ENCODE measurements around the gene IL16.

Gene IL16

GRCh38 chr15:81209635-81210034 is 13.0 kb downstream of the IL16 start:
- no peak for DNase-seq

DNA sequence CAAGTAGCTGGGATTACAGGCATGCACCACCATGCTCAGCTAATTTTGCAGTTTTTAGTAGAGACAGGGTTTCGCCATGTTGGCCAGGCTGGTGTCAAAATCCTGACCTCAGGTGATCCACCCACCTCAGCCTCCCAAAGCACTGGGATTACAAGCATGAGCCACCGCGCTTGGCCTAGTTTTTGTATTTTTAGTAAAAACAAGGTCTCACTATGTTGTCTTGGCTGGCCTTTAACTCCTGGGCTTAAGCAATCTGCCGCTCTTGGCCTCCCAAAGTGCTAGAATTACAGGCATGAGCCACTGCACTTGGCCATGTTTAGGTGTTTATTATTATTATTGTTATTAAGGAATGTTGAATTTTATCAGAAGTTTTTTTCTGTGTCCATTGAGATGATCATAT is 14.7 kb downstream of the IL16 start:
- DNase-seq: no peak

GRCh38 chr15:81213982-81214381 is 17.3 kb downstream of the IL16 start:
- DNase-seq: no peak

- DNase-seq: no peak
Measured at GRCh38 chr15:81215531-81215930, 18.9 kb downstream of the IL16 start.

DNA sequence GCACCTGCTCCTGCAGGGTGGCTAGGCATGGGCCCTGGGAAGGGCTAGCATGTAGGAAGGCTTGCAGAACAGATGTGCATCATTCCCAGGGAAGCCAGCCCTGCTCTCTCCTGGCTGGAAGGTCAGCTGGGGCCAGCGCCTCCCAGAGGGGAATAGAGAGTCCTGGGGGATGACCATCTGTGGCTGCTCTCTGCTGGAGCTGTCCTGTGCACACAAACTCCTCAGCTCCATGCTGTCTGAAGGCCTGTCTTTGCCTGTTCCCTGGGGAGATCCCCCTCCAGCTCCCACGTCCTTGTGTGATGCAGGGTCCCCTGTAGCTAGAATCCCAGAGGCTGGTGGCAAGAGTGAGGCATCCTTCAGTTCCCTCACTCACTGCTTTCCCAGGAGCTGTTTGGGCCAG is 19.3 kb downstream of the IL16 start:
- DNase-seq: no peak

GRCh38 chr15:81216422-81216821 is 19.7 kb downstream of the IL16 start:
- DNase-seq: no peak

- no peak for DNase-seq
Measured at GRCh38 chr15:81221449-81221848, 24.8 kb downstream of the IL16 start.

DNA sequence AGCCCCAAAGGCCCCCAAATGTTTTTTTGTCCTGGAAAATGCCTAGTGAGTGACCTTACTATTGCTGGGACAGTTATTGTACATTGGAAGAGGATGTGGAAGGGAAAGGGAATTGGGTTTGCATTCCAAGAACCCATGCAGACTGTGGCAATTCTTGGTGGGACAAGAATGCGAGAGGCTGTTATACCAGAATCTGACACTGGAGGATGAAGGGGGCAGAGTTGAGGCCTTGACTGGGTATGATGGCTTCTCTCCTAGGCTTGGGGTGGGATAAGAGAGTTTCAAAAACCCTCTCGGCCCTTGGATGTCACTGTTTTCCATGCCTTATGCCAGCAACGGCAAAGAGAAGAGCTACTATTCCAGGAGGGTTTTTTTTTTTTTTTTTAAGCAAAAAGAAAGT is 25.3 kb downstream of the IL16 start:
- no peak for DNase-seq

- DNase-seq: no peak
Measured at GRCh38 chr15:81223346-81223971, 26.8 kb downstream of the IL16 start.

GRCh38 chr15:81224232-81224631 is 27.6 kb downstream of the IL16 start:
- no peak for DNase-seq

- DNase-seq: no peak
Measured at GRCh38 chr15:81225161-81225671, 28.5 kb downstream of the IL16 start.

DNA sequence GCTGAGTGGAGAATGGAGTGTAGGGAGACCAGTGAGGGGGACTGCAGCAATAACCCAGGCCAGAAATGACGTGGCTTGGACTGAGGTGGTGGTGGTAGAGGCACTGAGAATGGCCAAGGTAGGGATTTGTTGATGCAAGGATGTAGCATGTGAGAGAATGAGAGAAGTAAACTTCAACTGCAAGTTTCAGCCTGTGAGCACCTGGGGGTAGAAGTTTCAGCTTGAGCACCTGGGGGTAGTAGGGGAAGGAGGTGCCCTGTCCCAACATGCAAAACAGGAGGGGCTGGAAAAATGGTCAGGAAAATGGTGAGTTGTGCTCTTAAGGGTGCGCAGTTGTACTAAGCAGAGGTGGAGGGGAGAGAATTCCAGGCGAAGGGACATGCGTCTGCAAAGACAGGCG is 31.0 kb downstream of the IL16 start:
- DNase-seq: no peak

DNA sequence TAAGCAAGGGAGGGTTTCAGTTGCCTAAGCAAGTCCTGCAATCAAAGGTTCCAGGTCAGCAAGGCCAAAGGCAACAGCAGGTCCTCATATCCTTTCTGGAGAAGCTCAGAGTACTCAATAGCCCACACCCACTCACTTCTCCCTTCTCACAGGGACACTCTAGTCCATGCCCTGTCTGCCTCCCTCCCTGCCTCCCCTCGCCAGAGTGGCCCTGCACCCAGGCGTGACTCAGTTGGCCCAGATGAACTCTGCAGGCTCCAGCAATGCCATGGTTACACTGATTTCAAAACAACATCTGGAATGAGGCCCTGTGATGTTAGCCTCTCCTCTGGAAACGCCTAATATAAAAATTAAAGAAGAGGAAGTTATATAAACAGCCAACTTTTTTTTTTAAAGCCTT is 32.9 kb downstream of the IL16 start:
- DNase-seq: no peak

DNA sequence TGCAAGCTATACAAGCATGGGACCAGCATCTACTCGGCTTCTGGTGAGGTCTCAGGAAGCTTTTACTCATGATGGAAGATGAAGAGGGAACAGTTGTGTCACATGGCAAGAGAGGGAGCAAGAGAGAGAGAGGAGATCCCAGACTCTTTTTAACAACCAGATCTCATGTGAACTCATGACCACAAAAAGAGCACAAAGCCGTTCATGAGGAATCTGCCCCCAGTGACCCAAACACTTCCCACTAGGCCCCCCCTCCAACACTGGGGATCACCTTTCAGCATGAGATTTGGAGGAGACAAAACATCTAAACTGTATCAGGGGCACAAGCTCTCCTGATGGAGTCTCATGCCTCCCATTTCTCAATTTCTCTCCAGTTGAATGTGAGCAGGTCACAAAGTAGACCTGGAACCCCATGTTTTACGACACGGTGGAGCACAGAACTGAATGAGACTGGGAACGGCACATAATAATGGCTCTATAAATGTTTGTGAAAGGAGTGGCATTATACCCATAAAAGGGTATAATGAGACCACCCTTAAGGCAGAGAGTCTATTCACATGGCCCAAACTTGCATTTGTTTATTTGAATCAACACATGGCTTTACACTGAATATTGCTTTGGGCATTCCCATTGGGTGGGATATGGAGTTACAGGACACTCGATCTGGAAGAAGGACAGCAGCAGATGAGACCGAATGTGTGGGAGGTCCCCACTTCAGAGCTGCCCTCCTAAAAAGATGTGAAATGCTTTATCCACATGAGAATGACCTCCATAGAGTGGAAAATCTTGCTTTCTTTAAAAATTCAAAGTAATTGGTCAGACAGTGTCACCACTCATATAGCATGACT is 38.8 kb downstream of the IL16 start:
- DNase-seq: no peak

DNA sequence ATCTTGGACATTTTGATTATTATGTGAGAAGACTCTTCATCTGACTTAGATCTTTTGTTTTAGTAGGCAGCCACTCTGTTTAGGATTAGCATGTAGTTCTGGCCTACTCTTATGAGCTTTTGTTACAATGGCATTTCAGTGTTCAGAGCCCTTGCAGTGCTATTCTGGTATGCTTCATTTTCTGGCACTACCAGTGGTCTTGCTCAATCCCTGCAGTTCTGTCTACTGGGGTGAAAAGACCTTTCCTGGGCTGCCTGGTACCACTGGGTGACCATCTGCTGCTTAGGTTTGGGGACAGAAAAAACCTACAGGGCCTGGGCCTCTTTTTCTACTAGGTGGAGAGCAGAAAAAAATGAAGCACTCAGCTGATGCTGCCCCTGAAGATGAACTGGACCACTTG is 42.5 kb downstream of the IL16 start:
- DNase-seq: no peak

DNA sequence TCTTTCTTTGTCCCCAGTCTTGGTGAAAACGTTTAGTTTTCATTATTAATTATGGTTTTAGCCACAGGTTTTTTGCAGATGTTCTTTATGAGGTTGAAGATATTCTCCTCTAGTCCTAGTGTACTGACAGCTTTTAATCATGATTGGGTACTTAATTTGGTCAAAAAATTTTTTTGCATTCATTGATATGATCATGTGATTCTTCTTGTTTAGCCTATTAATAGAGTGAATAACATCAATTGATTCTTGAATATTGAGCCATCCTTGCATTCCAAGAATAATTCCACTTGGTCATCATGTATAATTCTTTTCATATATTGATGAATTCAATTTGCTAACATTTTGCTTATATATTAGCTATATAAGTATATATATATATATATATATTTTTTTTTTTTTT is 46.1 kb downstream of the IL16 start:
- DNase-seq: no peak

DNA sequence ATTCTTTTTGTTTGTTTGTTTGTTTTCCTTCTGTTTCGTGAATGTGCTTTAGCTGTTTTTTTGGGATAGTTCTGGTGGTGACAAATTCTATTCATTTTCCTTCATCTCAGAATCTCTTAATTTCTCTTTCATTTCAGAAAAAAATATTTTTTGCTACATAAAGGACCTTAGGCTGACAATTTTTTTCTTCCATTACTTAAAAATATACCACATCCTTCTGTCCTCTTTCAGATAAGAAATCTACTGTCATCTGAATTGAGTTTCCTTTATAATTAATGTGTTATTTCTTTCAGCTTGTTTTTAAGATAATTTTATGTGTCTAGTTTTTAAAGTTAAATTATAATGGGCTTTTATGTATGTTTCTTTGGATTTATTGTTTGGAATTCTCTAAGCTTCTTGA is 47.6 kb downstream of the IL16 start:
- no peak for DNase-seq

GRCh38 chr15:81253846-81254245 is 57.2 kb downstream of the IL16 start:
- DNase-seq: no peak

- no peak for DNase-seq
Measured at GRCh38 chr15:81254277-81254915, 57.7 kb downstream of the IL16 start.

GRCh38 chr15:81254916-81255290 is 58.2 kb downstream of the IL16 start:
- no peak for DNase-seq

GRCh38 chr15:81255315-81255957 is 58.8 kb downstream of the IL16 start:
- no peak for DNase-seq

GRCh38 chr15:81255958-81256320 is 59.3 kb downstream of the IL16 start:
- DNase-seq: no peak

GRCh38 chr15:81256916-81257315 is 60.2 kb downstream of the IL16 start:
- peak; percentile 13 for DNase-seq

GRCh38 chr15:81257435-81257834 is 60.8 kb downstream of the IL16 start:
- DNase-seq: no peak

All from NCI-H146 (cell line).